GM18951 (cell line): ENCODE measurements around the gene KIRREL3.

Experiments used
- POLR2A ChIP-seq: IDR thresholded peaks from 4 replicates; pipeline ENCODE4 v1.6.1; 2011; ENCODE audit warnings: mild to moderate bottlenecking; ENCODE audit not compliant: insufficient read length, insufficient read depth; ENCODE audit errors: extremely low read depth
- in situ Hi-C: fragments of 300-500 bp; cut with MboI; formaldehyde crosslinking; loops from one replicate; pipeline ENCODE4 v1.12.0; 2022; ENCODE audit warnings: low sequenced_read_pairs, mixed read lengths, inconsistent platforms; ENCODE audit not compliant: unreplicated experiment

KIRREL3 gene

DNA sequence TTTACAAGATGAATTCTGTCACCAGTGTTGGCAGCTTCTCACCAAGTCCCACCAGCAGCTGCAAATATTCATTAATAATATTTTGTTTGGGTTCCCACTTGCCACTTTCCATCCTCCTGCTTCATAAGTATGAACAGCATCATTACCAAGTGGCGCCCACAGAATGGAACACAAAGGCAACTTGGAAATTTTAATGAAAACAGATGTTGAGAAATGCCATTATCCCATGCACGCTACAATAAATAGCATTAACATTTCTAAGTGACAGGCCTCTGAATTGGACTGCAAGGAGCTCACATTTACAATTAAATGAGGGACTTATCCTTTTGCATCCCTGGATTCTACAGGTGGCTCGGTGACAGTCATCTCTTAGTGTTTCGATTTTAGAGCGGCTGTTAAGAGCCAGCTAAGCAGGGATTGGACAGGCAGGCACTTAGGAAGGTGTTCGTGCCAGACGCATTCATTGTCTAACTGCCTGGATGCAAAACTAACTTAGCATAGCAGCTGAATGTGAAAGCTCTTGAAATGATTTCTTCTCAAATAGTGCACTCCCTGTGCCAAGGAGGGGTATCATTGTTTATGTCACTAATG, 170.3 kb downstream of the KIRREL3 start:
- in situ Hi-C loops, result no loop called here
- TF ChIP-seq POLR2A, result no peak

DNA sequence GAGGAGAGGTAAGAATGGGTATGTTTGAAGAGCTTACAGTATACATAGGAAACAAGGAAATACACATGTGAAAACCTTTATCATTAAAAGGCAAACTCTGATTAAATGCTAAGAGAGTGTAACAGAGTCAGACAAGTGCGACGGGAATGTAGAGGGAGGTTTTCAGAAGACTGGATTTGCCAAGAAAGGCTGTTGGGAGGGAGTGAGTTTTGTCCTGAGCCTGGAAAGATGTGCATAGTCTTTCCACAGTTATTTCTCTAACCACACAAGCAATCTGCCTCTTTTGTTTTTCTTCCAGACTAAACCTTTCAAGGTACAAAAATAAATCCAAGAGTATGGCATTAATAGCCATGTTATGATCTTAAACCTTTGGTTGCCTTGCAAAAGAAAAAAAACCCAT, 170.9 kb downstream of the KIRREL3 start:
- in situ Hi-C loops, result no loop called here
- no peak for TF ChIP-seq POLR2A

DNA sequence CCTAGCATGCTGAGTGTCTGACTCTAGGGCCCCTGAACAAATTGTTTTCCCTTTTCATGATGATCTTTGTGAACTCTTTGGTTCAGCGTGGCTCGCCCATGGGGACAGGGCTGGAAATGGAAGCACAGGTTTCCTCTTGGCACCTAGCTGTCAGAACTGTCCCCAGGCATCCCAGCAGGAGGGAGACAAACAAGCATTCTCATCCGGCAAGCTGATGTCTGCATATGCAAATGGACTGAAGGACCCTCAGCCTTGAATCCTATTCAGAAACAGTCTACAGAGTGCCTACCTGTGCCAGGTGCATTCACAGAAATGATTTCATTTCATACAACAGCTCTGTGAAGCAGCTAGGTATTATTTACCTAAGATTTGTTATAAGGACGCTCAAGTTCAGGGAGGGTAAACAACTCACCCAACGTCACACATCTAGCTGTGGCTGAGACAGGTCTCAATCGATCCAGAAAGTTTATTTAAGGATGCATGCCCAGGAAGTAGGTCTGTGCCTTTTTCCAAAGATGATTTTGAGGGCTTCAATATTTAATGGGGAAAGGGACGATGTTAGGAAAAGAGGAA, 176.4 kb downstream of the KIRREL3 start:
- no peak for TF ChIP-seq POLR2A
- in situ Hi-C loops, result no loop called here

DNA sequence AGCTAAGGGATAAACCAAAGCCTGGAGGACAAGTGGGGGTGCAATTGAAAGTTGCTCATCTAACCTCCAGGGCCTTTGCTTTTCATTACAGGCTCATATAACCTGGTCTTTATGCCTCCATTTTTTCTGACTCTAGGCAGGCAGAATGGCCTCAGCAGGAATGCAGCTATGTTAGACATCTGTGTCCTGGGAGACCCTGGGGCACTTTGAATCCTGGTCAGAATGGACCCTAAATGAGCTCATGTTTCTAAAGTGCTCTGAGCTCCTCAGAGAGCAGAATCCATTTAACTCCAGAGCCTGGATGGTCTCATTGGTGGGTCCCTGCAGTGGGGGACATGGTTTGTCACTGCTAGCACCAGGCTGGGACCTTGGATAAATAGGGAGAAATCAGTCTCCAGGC, 177.3 kb downstream of the KIRREL3 start:
- in situ Hi-C loops, result no loop called here

DNA sequence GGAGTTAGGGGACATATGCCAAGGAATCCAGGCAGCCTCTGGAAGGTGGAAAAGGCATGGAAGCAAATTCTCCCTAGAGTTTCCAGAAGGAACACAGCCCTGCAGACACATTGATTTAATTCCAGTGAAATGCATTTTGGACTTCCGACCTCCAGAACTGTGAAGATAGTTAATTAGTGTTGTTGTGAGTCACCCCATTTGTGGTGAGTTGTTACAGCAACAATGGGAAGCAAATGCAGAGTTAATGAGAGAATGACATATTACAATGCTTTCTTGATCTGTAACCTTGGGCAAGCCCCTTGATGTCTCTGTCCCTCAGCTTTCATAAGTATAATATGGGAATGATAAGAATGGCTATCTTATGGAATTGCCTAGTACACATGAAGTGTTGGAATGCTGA, 178.7 kb downstream of the KIRREL3 start:
- in situ Hi-C loops, result no loop called here

More for the DNA sequence above, 177.3 kb downstream of the KIRREL3 start:
- TF ChIP-seq POLR2A, result no peak

DNA sequence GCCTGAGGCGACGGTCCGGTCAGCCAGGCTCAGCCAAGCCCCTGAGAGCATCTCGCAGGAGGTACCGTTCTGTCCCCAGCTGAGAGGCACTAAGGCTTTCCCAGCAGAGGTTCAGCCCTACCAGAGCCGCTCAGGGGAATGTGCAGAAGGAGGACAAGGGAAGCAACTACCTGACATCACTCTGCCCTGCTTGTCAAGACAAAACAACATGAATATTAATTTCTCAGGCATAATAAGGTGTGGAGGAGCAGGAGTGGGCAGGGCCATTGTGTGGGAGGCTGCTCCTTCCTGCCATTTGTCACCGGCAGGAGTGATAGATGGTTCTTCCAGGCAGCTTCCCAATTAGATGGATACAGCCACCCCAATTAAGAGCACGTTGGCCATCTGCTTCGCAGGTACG, 181.4 kb downstream of the KIRREL3 start:
- in situ Hi-C loops, result no loop called here
- no peak for TF ChIP-seq POLR2A

More for the DNA sequence above, 178.7 kb downstream of the KIRREL3 start:
- TF ChIP-seq POLR2A, result no peak

DNA sequence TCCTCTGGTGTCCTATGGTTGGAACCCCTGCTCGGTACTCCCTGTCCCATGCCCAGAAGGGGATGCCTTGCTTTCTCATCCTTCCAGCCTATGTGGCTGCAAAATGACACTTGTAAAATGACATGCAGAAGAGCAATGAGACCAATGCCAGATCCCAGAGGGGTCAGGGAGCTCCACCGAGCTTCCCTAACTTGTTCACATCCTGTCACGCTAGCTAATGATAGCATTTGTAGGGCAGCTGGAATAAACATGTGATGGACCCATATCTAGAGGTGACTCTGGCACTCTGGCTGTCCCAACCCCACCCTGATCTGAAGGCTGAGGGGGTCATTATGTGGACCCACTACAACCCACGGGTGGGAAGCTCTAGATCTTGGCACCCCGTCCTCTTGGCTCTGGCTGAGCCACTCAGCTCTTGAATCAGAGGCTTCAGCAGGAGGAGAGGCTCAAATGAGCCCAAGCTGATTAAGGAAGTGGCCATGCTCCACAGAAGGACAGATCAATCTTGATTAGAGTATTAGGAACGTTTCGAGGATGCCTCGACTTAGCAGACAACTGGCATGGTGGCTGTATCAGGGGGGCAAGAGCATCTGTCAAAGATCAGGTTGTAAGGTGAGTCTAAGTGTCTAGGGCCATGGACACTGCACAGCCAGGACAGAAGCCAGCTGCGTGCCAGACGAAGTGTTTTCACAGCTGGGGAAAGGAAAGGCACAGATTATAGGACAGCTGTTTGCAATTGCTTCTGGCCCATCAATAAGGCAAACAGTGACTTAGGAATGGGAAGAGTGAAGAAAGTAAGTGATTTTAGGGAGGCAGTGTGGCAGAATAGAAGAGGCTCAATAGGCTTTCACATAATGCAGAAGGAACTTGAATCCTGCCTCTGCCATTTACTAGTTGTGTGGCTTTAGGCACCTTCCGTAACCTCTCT, 182.8 kb downstream of the KIRREL3 start:
- in situ Hi-C loops, result no loop called here
- no peak for TF ChIP-seq POLR2A

DNA sequence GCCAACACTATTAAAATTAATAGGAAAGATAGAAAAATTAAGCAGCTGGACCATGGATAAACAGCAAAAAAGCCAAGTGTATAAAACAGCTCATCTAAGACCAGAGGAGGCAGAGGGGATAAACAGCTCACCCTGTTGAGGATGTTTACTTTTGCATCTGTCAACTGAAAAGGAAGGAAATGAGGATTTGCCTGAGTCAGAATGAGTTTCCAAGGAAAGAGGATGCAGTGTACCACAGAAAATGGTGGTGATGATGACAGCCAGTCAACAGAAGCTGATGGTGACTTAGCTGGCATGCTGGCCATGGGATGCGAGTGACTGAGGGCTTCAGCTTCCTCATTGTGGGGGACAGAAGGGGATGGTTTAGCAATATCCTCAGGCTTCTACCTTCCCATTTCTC, 183.5 kb downstream of the KIRREL3 start:
- TF ChIP-seq POLR2A, result no peak
- in situ Hi-C loops, result no loop called here

DNA sequence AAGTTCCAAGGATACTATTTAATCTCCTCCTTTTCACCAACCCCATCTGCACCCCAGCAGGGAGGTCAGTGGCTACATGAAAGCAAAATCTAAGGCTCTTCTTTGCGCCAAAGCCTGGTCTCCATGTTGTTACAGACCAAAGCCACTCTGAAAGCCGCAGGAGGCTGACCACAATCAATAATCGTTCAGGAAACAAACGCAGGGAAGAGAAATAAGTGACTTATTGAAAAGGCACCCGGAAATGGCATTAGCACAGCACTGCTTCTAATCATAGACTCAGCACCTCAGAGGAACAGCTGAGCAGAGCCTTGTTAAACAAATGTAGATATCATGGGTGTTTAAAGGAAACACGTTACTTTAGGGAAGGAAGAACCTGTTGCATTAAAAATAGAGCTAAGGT, 183.9 kb downstream of the KIRREL3 start:
- in situ Hi-C loops, result no loop called here
- TF ChIP-seq POLR2A, result no peak

DNA sequence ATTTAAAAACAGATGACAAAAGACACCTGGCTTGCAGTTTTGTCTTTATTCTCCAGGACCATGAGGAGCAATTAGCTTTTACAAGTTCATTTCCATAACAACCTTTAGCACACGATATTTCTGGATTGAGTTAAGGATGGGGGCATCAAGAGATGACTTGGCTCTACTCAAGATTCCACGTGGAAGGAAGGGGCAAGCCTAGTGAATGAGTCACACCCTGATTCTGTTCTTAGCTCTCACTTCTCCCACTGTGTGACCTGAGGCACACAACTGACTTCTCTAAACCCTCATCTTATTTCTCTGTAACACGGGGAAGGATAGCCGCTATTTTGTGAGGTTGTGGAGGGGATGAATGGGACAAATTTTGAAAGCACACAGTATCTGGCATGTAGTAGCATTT, 185.5 kb downstream of the KIRREL3 start:
- in situ Hi-C loops, result no loop called here
- TF ChIP-seq POLR2A, result no peak

DNA sequence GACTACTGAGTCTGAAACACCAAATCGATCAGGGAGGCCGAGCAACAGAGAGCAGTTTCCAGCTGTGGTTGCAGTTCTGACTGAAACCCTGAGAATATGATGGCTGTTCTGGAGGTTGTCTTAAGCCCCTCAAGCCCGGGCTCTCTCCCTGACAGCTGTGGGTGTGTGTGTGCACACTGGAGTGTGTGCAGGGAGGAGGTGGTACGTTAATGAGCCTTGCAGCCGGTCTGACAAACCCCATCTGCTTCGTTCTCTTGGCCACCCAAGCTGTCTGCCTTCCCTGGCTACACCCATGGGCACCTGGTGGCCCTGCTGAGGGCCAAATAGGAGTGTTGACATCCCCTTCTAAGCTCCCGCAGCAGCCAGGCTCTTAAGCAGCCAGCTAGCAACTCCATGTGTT, 189.8 kb downstream of the KIRREL3 start:
- in situ Hi-C loops, result no loop called here
- TF ChIP-seq POLR2A, result no peak

DNA sequence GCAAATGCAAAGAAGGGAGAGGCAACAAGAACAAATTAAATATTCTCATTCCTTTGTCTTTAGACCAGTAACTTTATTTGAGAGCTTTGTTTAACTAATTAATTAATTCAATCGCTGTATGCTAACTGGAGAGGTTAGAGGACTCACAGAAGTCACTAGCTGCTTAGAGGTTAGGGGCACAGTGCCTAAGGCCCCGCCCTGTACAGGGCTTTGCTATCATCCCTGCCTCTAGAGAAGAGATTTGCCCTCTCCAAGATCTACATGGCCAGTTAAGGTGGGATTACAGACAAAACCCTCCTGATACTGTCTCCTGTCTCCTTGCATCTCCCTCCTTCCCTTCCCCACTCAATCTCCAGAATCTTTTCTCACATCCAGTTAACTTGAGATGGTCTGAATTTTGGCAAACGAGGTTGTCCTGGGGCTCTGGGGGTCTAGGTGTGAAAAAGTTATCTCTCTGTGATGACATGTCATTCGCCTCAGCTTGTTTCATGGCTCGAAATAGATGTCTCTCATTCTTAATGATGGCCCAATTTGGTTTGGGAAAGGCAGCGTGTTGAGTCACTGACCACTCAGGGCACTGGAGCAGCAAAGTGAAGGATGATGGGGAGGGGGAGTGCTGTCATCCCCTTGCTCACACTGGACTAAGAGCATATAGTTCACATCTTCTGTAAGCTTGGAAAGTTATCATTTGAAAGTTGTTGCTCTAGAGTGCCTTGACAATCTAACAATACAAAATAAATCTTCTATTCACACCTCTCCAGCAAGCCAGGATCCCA, 190.9 kb downstream of the KIRREL3 start:
- in situ Hi-C loops, result no loop called here
- TF ChIP-seq POLR2A, result no peak

DNA sequence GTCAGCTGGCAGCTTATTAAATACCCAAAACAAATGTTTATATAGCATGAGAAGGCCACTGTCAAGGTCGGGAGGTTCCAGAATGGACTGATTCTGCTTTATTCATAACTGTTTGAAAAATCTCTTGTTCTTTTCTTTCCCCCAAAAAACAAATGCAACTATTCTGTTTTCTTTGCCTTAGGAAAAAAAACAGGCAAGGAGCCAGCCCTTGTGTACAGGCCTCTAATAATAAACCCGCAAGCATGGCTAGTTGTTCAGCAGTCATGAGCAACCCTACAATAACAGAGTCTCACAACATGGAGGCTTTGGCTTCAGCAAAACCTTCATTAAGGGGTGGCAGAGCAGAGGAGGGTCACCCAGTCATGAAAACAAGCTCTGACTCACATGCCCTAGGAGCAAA, 191.7 kb downstream of the KIRREL3 start:
- TF ChIP-seq POLR2A, result no peak
- in situ Hi-C loops, result no loop called here
